Mesangial cell (primary cell): ENCODE data around the gene ATL3. TPM values are rescaled to one million over a fixed set of nuclear protein-coding genes. Genes with fewer than 3 reads are reported as not detected.

Source experiments
- total RNA-seq: library from RNA; depleted of rRNA; stranded (reverse); fragments of >200 nt; gene quantifications from 2 replicates; pipeline ENCODE4 v1.2.3, GENCODE V29; 2015

The ATL3 gene
- 40.7 and 43.0 TPM in 2 replicates for total RNA-seq

GRCh38 chr11:63671322-63672155 is at the start of gene ATL3:
ATL3 (minus strand) TSS chr11:63671376; CDS start chr11:63671335, 41 bp downstream.

GRCh38 chr11:63681321-63682065 is 10.3 kb upstream of the ATL3 start, which contains the start of gene RTN3:
RTN3 (plus strand) TSS chr11:63681500; CDS start chr11:63681637, 137 bp downstream.

GRCh38 chr11:63614136-63614671 is 57.0 kb downstream of the ATL3 start, which contains the start of gene PLAAT3:
PLAAT3 (minus strand) TSS chr11:63614433; CDS start chr11:63614014, 419 bp downstream.

Other genes with a start within 250 kb of the ATL3 start
- 0.16 and 0.63 TPM in 2 replicates for gene PLAAT5, start 180.2 kb downstream of the ATL3 start, total RNA-seq
- gene LGALS12, start 165.3 kb downstream of the ATL3 start, total RNA-seq, result under 0.01 and 0.76 TPM in 2 replicates
- 7.5 and 51.5 TPM in 2 replicates for gene PLAAT4, start 134.6 kb downstream of the ATL3 start, total RNA-seq
- gene PLAAT2, start 108.0 kb downstream of the ATL3 start, total RNA-seq, result 0.16 TPM in 1 of 2 replicates, not detected in the other
- 58.2 and 101 TPM in 2 replicates for gene PLAAT3, start 56.9 kb downstream of the ATL3 start, total RNA-seq
- 87.8 and 129 TPM in 2 replicates for gene RTN3, start 10.1 kb upstream of the ATL3 start, total RNA-seq
- gene ZFTA, start 97.4 kb upstream of the ATL3 start, total RNA-seq, result 7.2 and 22.3 TPM in 2 replicates
- gene SPINDOC, start 142.1 kb upstream of the ATL3 start, total RNA-seq, result 24.2 and 31.9 TPM in 2 replicates
- 23.6 and 26.4 TPM in 2 replicates for gene MARK2, start 167.7 kb upstream of the ATL3 start, total RNA-seq
- gene RCOR2, start 245.8 kb upstream of the ATL3 start, total RNA-seq, result 3.1 and 6.7 TPM in 2 replicates